HepG2 (cell line): ENCODE measurements around the gene WDR18. TPM values are rescaled to one million over a fixed set of nuclear protein-coding genes. Genes with fewer than 3 reads are reported as not detected.

Source experiments
- DMTF1 ChIP-seq: sonication (generic); formaldehyde crosslinking; IDR thresholded peaks from 2 replicates; pipeline ENCODE4 v1.4.0; 2020; ENCODE audit warnings: mild to moderate bottlenecking, missing genetic modification reagents
- FOXP4 ChIP-seq: sonication (generic); formaldehyde crosslinking; IDR thresholded peaks from 2 replicates; pipeline ENCODE4 v1.4.0; 2020; ENCODE audit warnings: missing genetic modification reagents
- HNRNPK ChIP-seq: fragments of 200-400 bp; formaldehyde crosslinking; IDR thresholded peaks from 2 replicates; pipeline ENCODE4 v1.6.1; 2018; ENCODE audit warnings: low read length, low read depth, moderate library complexity, mild to moderate bottlenecking; ENCODE audit not compliant: poor library complexity, severe bottlenecking
- RXRA ChIP-seq: sonication (generic); formaldehyde crosslinking; IDR thresholded peaks from 2 replicates; pipeline ENCODE4 v1.5.1; 2020; ENCODE audit warnings: missing genetic modification reagents
- SATB2 ChIP-seq: sonication (generic); formaldehyde crosslinking; IDR thresholded peaks from 2 replicates; pipeline ENCODE4 v1.5.0; 2020; ENCODE audit warnings: missing genetic modification reagents
- SRY ChIP-seq: sonication (generic); formaldehyde crosslinking; IDR thresholded peaks from 2 replicates; pipeline ENCODE4 v1.8.0; 2022; ENCODE audit warnings: mild to moderate bottlenecking, missing genetic modification reagents
- TFDP2 ChIP-seq: sonication (generic); formaldehyde crosslinking; IDR thresholded peaks from 2 replicates; pipeline ENCODE4 v1.4.0; 2020; ENCODE audit warnings: missing genetic modification reagents
- ZFP37 ChIP-seq: sonication (generic); formaldehyde crosslinking; IDR thresholded peaks from 2 replicates; pipeline ENCODE4 v1.4.0; 2020; ENCODE audit warnings: missing genetic modification reagents, borderline replicate concordance
- ZKSCAN5 ChIP-seq: sonication (generic); formaldehyde crosslinking; IDR thresholded peaks from 2 replicates; pipeline ENCODE4 v1.5.1; 2020; ENCODE audit warnings: mild to moderate bottlenecking, missing genetic modification reagents
- ZNF142 ChIP-seq: sonication (generic); formaldehyde crosslinking; IDR thresholded peaks from 2 replicates; pipeline ENCODE4 v1.4.0; 2020; ENCODE audit warnings: missing genetic modification reagents
- ZNF232 ChIP-seq: sonication (generic); formaldehyde crosslinking; IDR thresholded peaks from 2 replicates; pipeline ENCODE4 v1.4.0; 2020; ENCODE audit warnings: missing genetic modification reagents, borderline replicate concordance
- ZNF619 ChIP-seq: sonication (generic); formaldehyde crosslinking; IDR thresholded peaks from 2 replicates; pipeline ENCODE4 v1.4.0; 2020; ENCODE audit warnings: mild to moderate bottlenecking, missing genetic modification reagents
- ZNF777 ChIP-seq: sonication (generic); formaldehyde crosslinking; IDR thresholded peaks from 2 replicates; pipeline ENCODE4 v1.4.0; 2020; ENCODE audit warnings: missing genetic modification reagents
- polyA plus RNA-seq, 8 experiments: library from polyadenylated mRNA; depleted of rRNA in 3 of 8; stranded (reverse) in 7 of 8; unstranded in 1 of 8; fragments of >200 nt; fragmentation: Illumina TruSeq in 4 of 8; extraction: Trizol in 4 of 8; gene quantifications; 2 replicates each; pipeline versions ENCODE4 v1.2.1 to v1.2.3, GENCODE V29; 2011 to 2016; ENCODE audit warnings: low read depth in 4 of 8, missing spikeins in 1 of 8, mixed read lengths in 1 of 8; ENCODE audit not compliant: insufficient read depth in 1 of 8
- total RNA-seq, 5 experiments: library from RNA; depleted of rRNA; stranded (reverse); fragments of >200 nt; fragmentation: Illumina TruSeq; extraction: Trizol; gene quantifications; 2 replicates each; pipeline ENCODE4 v1.2.3, GENCODE V29; 2016; ENCODE audit warnings: low read depth in 1 of 5

WDR18 gene
- total and polyA plus RNA-seq, 2 of the 13 experiments (the other 11 are each of a cell fraction or from before 2014, with no cell fraction given) = 36.4 to 47.6 TPM

GRCh38 chr19:1028062-1028926 lies 44.1 kb downstream of the WDR18 start (continued):
- TF ChIP-seq ZNF142 (CRISPR knock-in tag) = no peak
- TF ChIP-seq ZKSCAN5 (CRISPR knock-in tag) = no peak
- 0 out of 2 replicates have a peak, but pooled peaks have one; percentile 37 for TF ChIP-seq TFDP2 (CRISPR knock-in tag)
- TF ChIP-seq SATB2 (CRISPR knock-in tag) = no peak
- TF ChIP-seq ZNF619 (CRISPR knock-in tag) = no peak
- peak; percentile 78 for TF ChIP-seq ZNF777 (CRISPR knock-in tag)
- no peak for TF ChIP-seq ZNF232 (CRISPR knock-in tag)
- TF ChIP-seq HNRNPK = peak; percentile 86
- no peak; the same call in 1 of the 2 replicates for TF ChIP-seq SRY
- 0 out of 2 replicates have a peak, but pooled peaks have one; percentile 10 for TF ChIP-seq FOXP4
- TF ChIP-seq DMTF1 (CRISPR knock-in tag) = no peak
- no peak for TF ChIP-seq ZFP37
- TF ChIP-seq RXRA (CRISPR knock-in tag) = no peak; the same call in none of the 2 replicates
